ENCODE data around the gene LRRC9.

LRRC9 gene

GRCh38 chr14:60106339-60106738 is 186.4 kb downstream of the LRRC9 start:
- no peak overlapping the region for H3K4me3 ChIP-seq (ENCODE audit: low read length, poor library complexity, severe bottlenecking)
- H3K79me2 ChIP-seq (ENCODE audit: insufficient read depth, low read length): peaks cover 97% of the 10 kb centered on the region
- H3F3A ChIP-seq (ENCODE audit: low read depth): no peaks in the 10 kb centered on the region
- H3K9me3 ChIP-seq (ENCODE audit: insufficient read depth, low read depth, low read length): no peaks in the 10 kb centered on the region
- no peak overlapping the region for H3K9ac ChIP-seq (ENCODE audit: low read depth, low read length, poor library complexity, severe bottlenecking)
- no peak for TF ChIP-seq EZH2phosphoT487 (IDR thresholded peaks at IDR 0.05; ENCODE audit: borderline replicate concordance)
- H2AFZ ChIP-seq (ENCODE audit: low read length): no peak overlapping the region
- H4K20me1 ChIP-seq (ENCODE audit: insufficient read depth, low read length, poor library complexity, severe bottlenecking): peaks cover 29% of the 10 kb centered on the region
- peaks cover 18% of the 10 kb centered on the region for H3K4me1 ChIP-seq (ENCODE audit: insufficient read depth, low read length, poor library complexity, severe bottlenecking)
- H3K4me2 ChIP-seq (ENCODE audit: low read depth, low read length, poor library complexity, severe bottlenecking): no peak overlapping the region
- no peaks in the 10 kb centered on the region for H3K9me2 ChIP-seq (replicated peaks; ENCODE audit: low read depth, low read length)
- peaks cover 27% of the 10 kb centered on the region for H3K36me3 ChIP-seq (ENCODE audit: insufficient read depth, low read length)
- H3K27me3 ChIP-seq (ENCODE audit: insufficient read depth, low read length, poor library complexity, severe bottlenecking): no peaks in the 10 kb centered on the region

- H3K4me3 ChIP-seq (ENCODE audit: low read length, poor library complexity, severe bottlenecking): no peak overlapping the region
- no peaks in the 10 kb centered on the region for H3K27me3 ChIP-seq (ENCODE audit: insufficient read depth, low read length, poor library complexity, severe bottlenecking)
- TF ChIP-seq CTCF (conservative IDR thresholded peaks at IDR 0.05; ENCODE audit: low read length) (no peak), EZH2phosphoT487 (IDR thresholded peaks at IDR 0.05; ENCODE audit: borderline replicate concordance) (no peak)
- H3K4me2 ChIP-seq (ENCODE audit: low read depth, low read length, poor library complexity, severe bottlenecking): no peak overlapping the region
- no peaks in the 10 kb centered on the region for H3K9me2 ChIP-seq (replicated peaks; ENCODE audit: low read depth, low read length)
- H3K9me3 ChIP-seq (ENCODE audit: insufficient read depth, low read depth, low read length): no peaks in the 10 kb centered on the region
- peaks cover 18% of the 10 kb centered on the region for H4K20me1 ChIP-seq (ENCODE audit: insufficient read depth, low read length, poor library complexity, severe bottlenecking)
- H3K9ac ChIP-seq (ENCODE audit: low read depth, low read length, poor library complexity, severe bottlenecking): no peak overlapping the region
- H3K36me3 ChIP-seq (ENCODE audit: insufficient read depth, low read length): peaks cover 28% of the 10 kb centered on the region
- peaks cover 93% of the 10 kb centered on the region for H3K79me2 ChIP-seq (ENCODE audit: insufficient read depth, low read length)
- H3K4me1 ChIP-seq (ENCODE audit: insufficient read depth, low read length, poor library complexity, severe bottlenecking): peaks cover 8% of the 10 kb centered on the region
- no peaks in the 10 kb centered on the region for H3F3A ChIP-seq (ENCODE audit: low read depth)
- no peak overlapping the region for H2AFZ ChIP-seq (ENCODE audit: low read length)
These were observed 187.5 kb downstream of the LRRC9 start for GRCh38 chr14:60107477-60107876.

GRCh38 chr14:60111732-60112131 is 191.8 kb downstream of the LRRC9 start:
- peaks cover 8% of the 10 kb centered on the region for H4K20me1 ChIP-seq (ENCODE audit: insufficient read depth, low read length, poor library complexity, severe bottlenecking)
- peaks cover 49% of the 10 kb centered on the region for H3K36me3 ChIP-seq (ENCODE audit: insufficient read depth, low read length)
- H3F3A ChIP-seq (ENCODE audit: low read depth): no peaks in the 10 kb centered on the region
- TF ChIP-seq CTCF (conservative IDR thresholded peaks at IDR 0.05; ENCODE audit: low read length) (no peak), EZH2phosphoT487 (IDR thresholded peaks at IDR 0.05; ENCODE audit: borderline replicate concordance) (no peak)
- H3K27me3 ChIP-seq (ENCODE audit: insufficient read depth, low read length, poor library complexity, severe bottlenecking): no peaks in the 10 kb centered on the region
- H3K4me3 ChIP-seq (ENCODE audit: low read length, poor library complexity, severe bottlenecking): no peak overlapping the region
- H3K79me2 ChIP-seq (ENCODE audit: insufficient read depth, low read length): peaks cover 66% of the 10 kb centered on the region
- no peak overlapping the region for H3K4me2 ChIP-seq (ENCODE audit: low read depth, low read length, poor library complexity, severe bottlenecking)
- no peak overlapping the region for H3K9ac ChIP-seq (ENCODE audit: low read depth, low read length, poor library complexity, severe bottlenecking)
- peaks cover 8% of the 10 kb centered on the region for H3K4me1 ChIP-seq (ENCODE audit: insufficient read depth, low read length, poor library complexity, severe bottlenecking)
- H2AFZ ChIP-seq (ENCODE audit: low read length): no peak overlapping the region
- H3K9me2 ChIP-seq (replicated peaks; ENCODE audit: low read depth, low read length): no peaks in the 10 kb centered on the region
- H3K9me3 ChIP-seq (ENCODE audit: insufficient read depth, low read depth, low read length): no peaks in the 10 kb centered on the region
